ENCODE measurements around the gene ANKRD45. TPM values are rescaled to one million over a fixed set of nuclear protein-coding genes. Genes with fewer than 3 reads are reported as not detected.

ANKRD45 gene
- total and polyA plus RNA-seq, 2 donors (not counting 1 experiment from before 2014, with no cell fraction given), result 0.06 TPM; not detected in 1

- Mint-ChIP-seq H3K4me3 (no peak overlapping the region), H3K9me3 (ENCODE audit: insufficient read depth) (no peaks in the 10 kb centered on the region), H3K27me3 (no peaks in the 10 kb centered on the region), H3K27ac (no peak overlapping the region), H3K4me1 (no peaks in the 10 kb centered on the region)
- no peak overlapping the region for H2AFZ ChIP-seq (ENCODE audit: insufficient read depth, low read depth, low read length, poor library complexity, severe bottlenecking)
- H3K9ac ChIP-seq (ENCODE audit: low read length), result no peak overlapping the region
- WGBS (ENCODE audit: insufficient coverage), result no CpG with 5 or more reads among the region's 3 CpGs
- POLR2A ChIA-PET, result interaction anchor here (0.6 kb wide), 1 partner anchor 308 kb away, joined by 4 read pairs; the partner anchor contains the start of genes GAS5 and ZBTB37
- H3K36me3 ChIP-seq (replicated peaks in 1 of 2; ENCODE audit: control extremely low read depth in 1 of 2, control insufficient read depth in 1 of 2, extremely low read depth in 1 of 2, insufficient read depth in 2 of 2, low read length in 1 of 2), result no peaks in the 10 kb centered on the region
- H3K4me3 ChIP-seq (ENCODE audit: control extremely low read depth in 1 of 5, extremely low read depth in 1 of 5, insufficient read depth in 1 of 5, low read depth in 2 of 5, low read length in 4 of 5), result no peak overlapping the region
- intact Hi-C loops (cut with micrococcal nuclease), result no loop called here
- no peak overlapping the region for H3K27ac ChIP-seq (ENCODE audit: low read length in 2 of 2)
- H4K20me1 ChIP-seq (ENCODE audit: control insufficient read depth, insufficient read depth, low read length, poor library complexity, severe bottlenecking), result no peaks in the 10 kb centered on the region
- no peak overlapping the region for H3K4me2 ChIP-seq (replicated peaks; ENCODE audit: low read depth, low read length, poor library complexity, severe bottlenecking)
- H3K9me3 ChIP-seq (ENCODE audit: control extremely low read depth in 1 of 3, control insufficient read depth in 2 of 3, insufficient read depth in 1 of 3, low read length in 2 of 3), result no peaks in the 10 kb centered on the region
- ATAC-seq (ENCODE audit: low read depth), result no peak
- no peaks in the 10 kb centered on the region for H3K27me3 ChIP-seq (replicated peaks in 1 of 4; ENCODE audit: control extremely low read depth in 1 of 4, control insufficient read depth in 3 of 4, insufficient read depth in 4 of 4, low read length in 3 of 4)
- no peak for DNase-seq
- H3K4me1 ChIP-seq (ENCODE audit: control insufficient read depth in 2 of 2, insufficient read depth in 2 of 2, low read length in 2 of 2), result no peaks in the 10 kb centered on the region
- no peaks in the 10 kb centered on the region for H3K79me2 ChIP-seq (ENCODE audit: control insufficient read depth, insufficient read depth, low read length)
- TF ChIP-seq CTCF (IDR thresholded peaks at IDR 0.05) (no peak), EZH2 (IDR thresholded peaks at IDR 0.05; ENCODE audit: borderline replicate concordance, insufficient read depth, low read depth, low read length, poor library complexity, severe bottlenecking) (no peak)
- CTCF ChIA-PET, result no interaction called here
These were observed 109.3 kb downstream of the ANKRD45 start for GRCh38 chr1:173560285-173560880.

Other genes with a start within 250 kb of the ANKRD45 start
- 85.2 and 88.4 TPM in 2 replicates for gene PRDX6, start 192.5 kb downstream of the ANKRD45 start, total RNA-seq
- 50.7 and 51.6 TPM in 2 replicates for gene PRDX6, start 192.5 kb downstream of the ANKRD45 start, polyA plus RNA-seq
- not detected in 2 replicates for gene SLC9C2, start 66.8 kb downstream of the ANKRD45 start, total RNA-seq
- gene SLC9C2, start 66.8 kb downstream of the ANKRD45 start, polyA plus RNA-seq, result not detected in 2 replicates
- not detected in 2 replicates for gene TEX50, start 34.5 kb downstream of the ANKRD45 start, total RNA-seq
- gene TEX50, start 34.5 kb downstream of the ANKRD45 start, polyA plus RNA-seq, result not detected in 2 replicates
- 32.2 and 35.4 TPM in 2 replicates for gene KLHL20, start 45.1 kb upstream of the ANKRD45 start, total RNA-seq
- gene KLHL20, start 45.1 kb upstream of the ANKRD45 start, polyA plus RNA-seq, result 8.9 and 10.8 TPM in 2 replicates
- 17.0 and 17.3 TPM in 2 replicates for gene DARS2, start 154.8 kb upstream of the ANKRD45 start, total RNA-seq
- 3.8 and 4.5 TPM in 2 replicates for gene DARS2, start 154.8 kb upstream of the ANKRD45 start, polyA plus RNA-seq
- 9.7 and 14.4 TPM in 2 replicates for gene CENPL, start 155.0 kb upstream of the ANKRD45 start, total RNA-seq
- gene CENPL, start 155.0 kb upstream of the ANKRD45 start, polyA plus RNA-seq, result 3.2 and 3.8 TPM in 2 replicates
- 590 and 622 TPM in 2 replicates for gene GAS5, start 198.1 kb upstream of the ANKRD45 start, total RNA-seq
- 472 and 849 TPM in 2 replicates for gene GAS5, start 198.1 kb upstream of the ANKRD45 start, polyA plus RNA-seq
- 37.0 and 37.1 TPM in 2 replicates for gene ZBTB37, start 198.5 kb upstream of the ANKRD45 start, total RNA-seq
- gene ZBTB37, start 198.5 kb upstream of the ANKRD45 start, polyA plus RNA-seq, result 4.9 and 6.3 TPM in 2 replicates
- not detected in 2 replicates for gene SERPINC1, start 247.5 kb upstream of the ANKRD45 start, total RNA-seq
- 0.12 TPM in 1 of 2 replicates, not detected in the other for gene SERPINC1, start 247.5 kb upstream of the ANKRD45 start, polyA plus RNA-seq

All from B cell (primary cell).